Keratinocyte (primary cell): ENCODE measurements around the gene POLD3. TPM values are rescaled to one million over a fixed set of nuclear protein-coding genes. Genes with fewer than 3 reads are reported as not detected.

Experiments used
- DNase-seq: peaks from one replicate; pipeline ENCODE4 v3.0.0-alpha.2; 2011; ENCODE audit warnings: low read depth, missing footprints, low spot score
- FAIRE-seq: peaks from 2 replicates; lab custom pipeline; 2011; peaks lifted over from hg19 to GRCh38; lab: Jason Lieb, UNC
- H2AFZ ChIP-seq: 2 replicates; pipeline ENCODE4 v1.6.0; 2012; ENCODE audit warnings: low read length, control low read depth, inconsistent platforms; ENCODE audit not compliant: control insufficient read depth
- H3K27ac ChIP-seq: 2 replicates; pipeline ENCODE4 v1.5.1; 2011; ENCODE audit warnings: low read length; ENCODE audit not compliant: control insufficient read depth, insufficient read depth
- H3K27me3 ChIP-seq: 3 replicates; pipeline ENCODE4 v1.6.0; 2011; ENCODE audit warnings: low read length; ENCODE audit not compliant: control insufficient read depth, insufficient read depth; ENCODE audit errors: extremely low read depth
- H3K36me3 ChIP-seq, 2 experiments: 2 replicates in 1 of 2; 3 replicates in 1 of 2; pipeline ENCODE4 v1.5.1; 2011; ENCODE audit warnings: low read length in 2 of 2, mild to moderate bottlenecking in 1 of 2; ENCODE audit not compliant: control insufficient read depth in 2 of 2, insufficient read depth in 2 of 2; ENCODE audit errors: extremely low read depth in 1 of 2
- H3K4me1 ChIP-seq: 3 replicates; pipeline ENCODE4 v1.5.1; 2011; ENCODE audit warnings: low read length; ENCODE audit not compliant: control insufficient read depth, insufficient read depth; ENCODE audit errors: extremely low read depth
- H3K4me2 ChIP-seq: 3 replicates; pipeline ENCODE4 v1.6.0; 2011; ENCODE audit warnings: low read depth, low read length; ENCODE audit not compliant: control insufficient read depth, insufficient read depth; ENCODE audit errors: extremely low read depth
- H3K4me3 ChIP-seq, 3 experiments: fragments of 200-600 bp in 1 of 3; sonication (generic) in 1 of 3; 2 replicates in 2 of 3; 3 replicates in 1 of 3; pipeline ENCODE4 v1.5.1; 2011 to 2016; ENCODE audit warnings: low read length in 3 of 3, mild to moderate bottlenecking in 3 of 3, control low read depth in 2 of 3, inconsistent platforms in 1 of 3, low read depth in 1 of 3, mixed read lengths in 1 of 3, mixed run types in 1 of 3, moderate library complexity in 1 of 3; ENCODE audit not compliant: control insufficient read depth in 2 of 3, insufficient read depth in 2 of 3; ENCODE audit errors: extremely low read depth in 1 of 3
- H3K79me2 ChIP-seq: 2 replicates; pipeline ENCODE4 v1.6.0; 2012; ENCODE audit warnings: low read length; ENCODE audit not compliant: control insufficient read depth, insufficient read depth
- H3K9ac ChIP-seq: 3 replicates; pipeline ENCODE4 v1.6.0; 2011; ENCODE audit warnings: low read length; ENCODE audit not compliant: control insufficient read depth, insufficient read depth; ENCODE audit errors: extremely low read depth
- H3K9me1 ChIP-seq: 3 replicates; pipeline ENCODE4 v1.6.0; 2011; ENCODE audit warnings: low read length; ENCODE audit not compliant: control insufficient read depth, insufficient read depth; ENCODE audit errors: extremely low read depth
- H3K9me3 ChIP-seq: 2 replicates; pipeline ENCODE4 v1.5.1; 2012; ENCODE audit warnings: low read depth, low read length; ENCODE audit not compliant: control insufficient read depth
- H4K20me1 ChIP-seq: 3 replicates; pipeline ENCODE4 v1.6.0; 2011; ENCODE audit warnings: low read length; ENCODE audit not compliant: control insufficient read depth, insufficient read depth; ENCODE audit errors: extremely low read depth
- EZH2 ChIP-seq: IDR thresholded peaks from one replicate; pipeline ENCODE4 v1.6.1; 2012; ENCODE audit warnings: inconsistent platforms, mild to moderate bottlenecking, low read length, moderate library complexity
- dilution Hi-C: fragments of 300-500 bp; cut with MboI; formaldehyde crosslinking; loops from one replicate; pipeline ENCODE4 v1.7.0; 2020; ENCODE audit warnings: low sequenced_read_pairs; ENCODE audit not compliant: extremely low pct_ligation_motif_present
- polyA plus RNA-seq, 5 experiments: library from polyadenylated mRNA; depleted of rRNA in 3 of 5; stranded (reverse) in 3 of 5; stranded (forward) in 1 of 5; unstranded in 1 of 5; fragments of >200 nt; gene quantifications; 1 replicate in 1 of 5; 2 replicates in 3 of 5; 3 replicates in 1 of 5; pipeline versions ENCODE4 v1.2.1 to v1.2.3, GENCODE V29; 2011 to 2012; ENCODE audit warnings: missing spikeins in 2 of 5, low read depth in 1 of 5, low replicate concordance in 1 of 5
- TF ChIP-seq, protein P1 (sequence below), 3 experiments: IDR thresholded peaks in 1 of 3; conservative IDR thresholded peaks in 1 of 3; optimal IDR thresholded peaks in 1 of 3; 2 replicates in 2 of 3; 3 replicates in 1 of 3; pipeline versions ENCODE3 to v1.5.1; 2011; ENCODE audit warnings: low read length in 3 of 3, mild to moderate bottlenecking in 3 of 3, moderate library complexity in 2 of 3, control low read depth in 1 of 3, inconsistent platforms in 1 of 3; ENCODE audit not compliant: insufficient read depth in 2 of 3; ENCODE audit errors: extremely low read depth in 1 of 3

Gene POLD3
- polyA plus RNA-seq, 1 donor (not counting 4 experiments of a cell fraction or from before 2014, with no cell fraction given): 16.7 TPM

DNA sequence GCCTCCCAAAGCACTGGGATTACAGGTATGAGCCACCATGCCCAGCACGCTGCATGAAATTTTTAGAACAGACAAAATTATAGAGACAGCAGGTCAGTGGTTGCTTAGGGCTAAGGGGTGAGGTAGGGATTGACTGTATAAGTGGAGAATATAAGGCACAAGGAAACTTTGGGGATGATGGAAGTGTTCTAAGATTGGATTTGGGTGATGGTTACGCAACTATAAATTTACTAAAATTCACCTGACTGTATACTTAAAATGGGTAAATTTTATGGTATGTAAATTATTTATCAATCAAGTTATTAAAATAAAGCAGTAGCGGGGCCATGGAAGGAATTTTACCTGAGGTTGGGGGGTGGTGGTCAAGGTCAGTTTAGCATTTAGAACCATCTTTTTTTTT lies 16.4 kb upstream of the POLD3 start:
- H3K27me3 ChIP-seq: no peaks in the 10 kb centered on the region
- no peak overlapping the region for H3K9ac ChIP-seq
- H3K9me3 ChIP-seq: no peaks in the 10 kb centered on the region
- no peaks in the 10 kb centered on the region for H3K36me3 ChIP-seq
- no peaks in the 10 kb centered on the region for H4K20me1 ChIP-seq
- dilution Hi-C loops: no loop called here
- no peaks in the 10 kb centered on the region for H3K9me1 ChIP-seq
- no peak overlapping the region for H2AFZ ChIP-seq
- no peaks in the 10 kb centered on the region for H3K79me2 ChIP-seq
- FAIRE-seq (no peak), DNase-seq (no peak)
- TF ChIP-seq, protein P1, sequence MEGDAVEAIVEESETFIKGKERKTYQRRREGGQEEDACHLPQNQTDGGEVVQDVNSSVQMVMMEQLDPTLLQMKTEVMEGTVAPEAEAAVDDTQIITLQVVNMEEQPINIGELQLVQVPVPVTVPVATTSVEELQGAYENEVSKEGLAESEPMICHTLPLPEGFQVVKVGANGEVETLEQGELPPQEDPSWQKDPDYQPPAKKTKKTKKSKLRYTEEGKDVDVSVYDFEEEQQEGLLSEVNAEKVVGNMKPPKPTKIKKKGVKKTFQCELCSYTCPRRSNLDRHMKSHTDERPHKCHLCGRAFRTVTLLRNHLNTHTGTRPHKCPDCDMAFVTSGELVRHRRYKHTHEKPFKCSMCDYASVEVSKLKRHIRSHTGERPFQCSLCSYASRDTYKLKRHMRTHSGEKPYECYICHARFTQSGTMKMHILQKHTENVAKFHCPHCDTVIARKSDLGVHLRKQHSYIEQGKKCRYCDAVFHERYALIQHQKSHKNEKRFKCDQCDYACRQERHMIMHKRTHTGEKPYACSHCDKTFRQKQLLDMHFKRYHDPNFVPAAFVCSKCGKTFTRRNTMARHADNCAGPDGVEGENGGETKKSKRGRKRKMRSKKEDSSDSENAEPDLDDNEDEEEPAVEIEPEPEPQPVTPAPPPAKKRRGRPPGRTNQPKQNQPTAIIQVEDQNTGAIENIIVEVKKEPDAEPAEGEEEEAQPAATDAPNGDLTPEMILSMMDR (optimal IDR thresholded peaks at IDR 0.05 in 1 of 3, IDR thresholded peaks at IDR 0.05 in 1 of 3, conservative IDR thresholded peaks at IDR 0.05 in 1 of 3; ENCODE audit: extremely low read depth in 1 of 3, insufficient read depth in 2 of 3, low read length in 3 of 3): no peak
- no peak for TF ChIP-seq EZH2
- H3K27ac ChIP-seq: no peak overlapping the region
- no peak overlapping the region for H3K4me3 ChIP-seq
- no peak overlapping the region for H3K4me2 ChIP-seq
- no peaks in the 10 kb centered on the region for H3K4me1 ChIP-seq

DNA sequence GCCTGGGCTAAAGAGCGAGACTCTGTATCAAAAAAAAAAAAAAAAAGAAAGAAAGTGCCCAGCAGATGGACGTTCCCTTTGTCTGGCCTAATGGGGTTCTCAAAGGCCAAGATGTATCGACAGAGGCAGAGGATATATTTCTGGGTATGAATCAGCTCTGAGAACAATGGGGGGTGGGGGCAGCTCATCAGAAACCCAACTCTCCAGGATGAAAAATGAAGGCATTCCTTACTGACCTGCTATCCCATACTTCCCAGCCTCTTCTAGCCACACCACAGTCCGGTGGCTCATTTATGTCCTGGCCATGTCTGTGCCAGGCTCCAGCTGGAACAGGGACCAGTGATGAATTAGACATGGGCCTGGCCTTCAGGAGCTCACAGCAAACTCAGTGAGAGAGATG lies 15.2 kb upstream of the POLD3 start:
- no peak overlapping the region for H3K9ac ChIP-seq
- H4K20me1 ChIP-seq: no peaks in the 10 kb centered on the region
- H3K79me2 ChIP-seq: no peaks in the 10 kb centered on the region
- no peak for FAIRE-seq
- TF ChIP-seq, protein P1 (optimal IDR thresholded peaks at IDR 0.05 in 1 of 3, IDR thresholded peaks at IDR 0.05 in 1 of 3, conservative IDR thresholded peaks at IDR 0.05 in 1 of 3; ENCODE audit: extremely low read depth in 1 of 3, insufficient read depth in 2 of 3, low read length in 3 of 3): no peak
- no peak for TF ChIP-seq EZH2
- H3K4me3 ChIP-seq: no peak overlapping the region
- no peaks in the 10 kb centered on the region for H3K27me3 ChIP-seq
- no peaks in the 10 kb centered on the region for H3K9me1 ChIP-seq
- no peaks in the 10 kb centered on the region for H3K9me3 ChIP-seq
- no peak for DNase-seq
- no peak overlapping the region for H2AFZ ChIP-seq
- dilution Hi-C loops: no loop called here
- H3K36me3 ChIP-seq: no peaks in the 10 kb centered on the region
- H3K27ac ChIP-seq: no peak overlapping the region
- H3K4me1 ChIP-seq: no peaks in the 10 kb centered on the region
- no peak overlapping the region for H3K4me2 ChIP-seq
